HG02973 (cell line): Measurements from ENCODE around the gene AGXT.

Source experiments
- ATAC-seq: cut with Tn5 transposase; IDR thresholded peaks from one replicate; pipeline ENCODE4 v1.9.1; 2021; ENCODE audit warnings: moderate library complexity; ENCODE audit not compliant: unreplicated experiment

The AGXT gene

DNA sequence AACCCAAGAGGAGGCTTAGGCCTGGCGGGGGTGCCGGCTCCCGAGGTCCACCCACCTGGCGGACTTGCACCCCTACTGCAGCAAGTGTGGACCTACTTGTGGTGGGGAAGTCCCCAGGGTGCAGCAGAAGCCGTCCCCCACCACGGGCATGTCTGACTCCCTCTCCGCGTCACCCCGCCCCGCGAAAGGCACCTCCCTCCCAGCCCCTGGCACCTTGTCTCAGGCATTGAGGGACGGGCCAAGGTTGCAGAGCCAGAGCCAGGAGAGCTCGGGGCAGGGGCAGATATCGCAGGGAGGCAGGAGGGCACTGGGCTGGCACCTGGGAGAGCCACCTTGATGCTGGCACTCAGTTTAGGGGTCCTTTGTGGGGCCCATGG, 56.6 kb downstream of the AGXT start:
- no peak for ATAC-seq

DNA sequence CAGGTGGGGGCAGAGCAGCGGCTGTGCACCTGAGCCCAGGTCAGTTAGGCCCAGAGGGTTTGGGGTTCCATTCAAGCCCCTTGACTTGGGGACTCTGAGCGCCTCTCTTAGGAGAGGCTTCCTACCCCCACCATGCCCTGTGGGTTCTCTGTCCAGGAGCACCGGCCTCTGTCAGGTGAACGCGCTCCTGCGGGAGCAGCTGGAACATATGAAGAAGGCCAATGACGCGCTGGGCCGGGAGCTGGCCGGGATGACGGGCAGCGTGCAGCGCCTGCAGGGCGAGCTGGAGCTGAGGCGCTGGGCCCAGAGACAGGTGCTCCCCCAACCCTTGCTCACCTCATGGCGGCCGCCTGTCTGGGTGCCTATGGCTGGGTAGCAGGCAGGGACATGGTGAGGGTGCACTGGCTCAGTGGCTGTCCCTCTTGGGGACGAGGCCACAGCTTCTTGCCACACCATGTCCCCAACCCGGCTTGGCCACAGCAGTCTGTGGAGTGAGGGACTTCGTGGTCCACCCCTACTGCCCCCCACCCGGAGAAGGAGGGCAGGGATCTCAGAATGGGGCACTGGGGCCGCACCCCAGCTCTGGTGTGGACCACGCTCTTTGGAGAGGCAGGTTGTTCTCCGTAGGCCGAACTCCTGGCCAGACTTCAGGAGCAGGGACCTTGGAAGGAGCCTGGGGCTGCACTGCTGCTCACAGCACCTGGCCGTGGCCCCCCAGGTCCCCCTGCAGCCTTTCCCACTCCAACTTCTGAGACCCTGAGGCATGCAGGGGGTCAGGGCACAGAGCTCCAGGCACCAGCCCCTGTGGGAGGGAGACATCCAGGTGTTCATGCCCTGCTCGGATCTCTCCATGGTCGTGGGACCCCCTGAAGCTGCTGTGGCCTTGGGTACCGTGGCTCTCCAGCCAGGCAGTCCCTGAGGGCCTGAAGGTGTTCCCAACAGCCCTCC, 57.2 kb downstream of the AGXT start:
- no peak for ATAC-seq

DNA sequence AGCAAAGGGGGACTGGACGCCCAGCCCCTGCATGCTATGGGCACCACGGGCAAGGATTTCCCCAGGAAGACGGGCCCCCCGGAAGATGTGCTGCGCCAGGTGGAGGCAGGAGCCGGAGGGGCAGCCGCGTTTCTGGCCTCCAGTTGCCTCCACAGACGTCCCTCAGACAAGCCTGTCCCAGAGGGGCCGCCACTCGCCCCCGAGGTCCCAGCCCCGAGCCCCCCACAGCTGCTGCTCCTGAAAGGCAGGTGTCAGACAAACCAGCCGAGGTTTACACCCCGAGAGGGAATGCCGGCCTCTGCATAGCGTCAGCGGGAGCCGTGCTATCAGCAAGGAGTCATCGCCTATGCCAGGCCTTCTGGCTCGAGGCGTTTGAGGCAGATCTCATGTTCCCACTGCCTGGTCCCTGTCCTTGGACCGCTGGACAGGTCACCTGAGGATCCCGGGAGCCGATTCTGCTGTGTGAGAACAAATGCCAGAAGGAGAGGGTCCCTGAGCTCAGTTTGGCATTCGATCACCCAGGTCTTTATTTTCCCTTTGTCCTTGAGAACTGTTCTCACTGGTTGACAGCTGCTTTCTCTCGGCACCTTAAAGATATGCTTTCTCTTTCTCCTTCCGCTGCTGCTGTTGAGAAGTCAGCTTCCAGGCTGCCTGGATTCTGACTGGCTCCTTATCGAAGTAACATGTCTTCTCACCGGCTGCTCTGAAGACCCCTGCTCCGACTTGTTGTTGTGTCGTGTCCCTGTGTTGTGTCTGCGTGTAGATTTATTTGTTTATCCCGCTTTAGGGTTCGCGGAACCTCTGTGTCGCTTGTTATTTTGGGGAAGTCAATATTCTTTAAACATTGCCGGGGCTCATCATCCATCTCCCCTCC, 58.1 kb downstream of the AGXT start:
- ATAC-seq, result no peak

DNA sequence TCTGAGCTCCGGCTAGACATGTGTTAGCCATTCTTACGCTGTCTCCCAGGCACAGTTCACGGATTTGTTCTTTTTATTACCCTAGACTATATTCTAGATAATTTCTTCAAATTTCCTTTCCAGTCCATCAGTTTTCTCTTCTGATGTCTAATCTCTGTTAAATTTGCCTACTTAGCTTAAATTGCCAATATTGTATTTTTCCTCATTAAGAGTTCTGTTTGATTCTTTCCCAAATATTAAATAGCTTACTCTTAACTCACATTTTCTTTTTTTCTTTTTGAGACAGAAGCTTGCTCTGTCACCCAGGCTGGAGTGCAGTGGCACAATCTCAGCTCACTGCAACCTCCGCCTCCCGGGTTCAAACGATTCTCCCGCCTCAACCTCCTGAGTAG, 58.8 kb downstream of the AGXT start:
- no peak for ATAC-seq

DNA sequence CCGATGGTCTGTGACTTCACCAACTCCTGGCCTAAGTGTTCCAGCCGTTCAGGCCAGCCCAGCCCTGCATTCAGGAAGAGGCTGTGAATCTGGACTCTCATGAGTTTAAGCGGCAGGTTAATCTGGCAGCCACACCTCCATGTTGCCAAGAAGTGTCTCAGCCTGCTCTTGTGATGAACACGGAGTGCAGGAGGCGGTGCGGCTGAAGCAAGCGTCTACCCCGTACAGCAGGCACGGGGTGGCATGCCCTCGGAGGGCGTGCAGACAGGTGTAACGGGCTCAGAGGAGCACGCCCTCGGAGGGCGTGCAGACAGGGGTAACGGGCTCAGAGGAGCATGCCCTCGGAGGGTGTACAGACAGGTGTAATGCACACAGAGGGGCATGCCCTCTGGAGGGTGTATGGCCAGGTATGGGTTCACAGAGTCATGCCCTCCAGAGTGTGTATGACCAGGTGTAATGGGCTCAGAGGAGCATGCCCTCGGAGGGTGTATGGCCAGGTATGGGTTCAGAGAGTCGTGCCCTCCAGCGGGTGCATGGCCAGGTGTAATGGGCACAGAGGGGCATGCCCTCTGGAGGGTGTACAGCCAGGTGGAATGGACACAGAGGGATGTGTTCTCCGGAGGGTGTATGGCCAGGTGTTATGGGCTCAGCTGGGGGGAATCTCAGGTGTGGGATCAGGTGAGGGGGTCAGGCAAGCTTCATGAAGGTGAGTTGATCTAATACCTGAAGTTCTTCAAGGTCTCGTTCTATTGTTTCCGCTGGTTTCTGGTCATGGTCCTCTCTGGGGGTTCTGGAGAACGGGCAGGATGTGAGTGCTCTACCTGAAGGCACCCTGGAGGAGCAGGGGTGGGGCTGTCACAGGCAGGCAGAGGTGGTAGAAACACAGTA, 60.1 kb downstream of the AGXT start:
- no peak for ATAC-seq

DNA sequence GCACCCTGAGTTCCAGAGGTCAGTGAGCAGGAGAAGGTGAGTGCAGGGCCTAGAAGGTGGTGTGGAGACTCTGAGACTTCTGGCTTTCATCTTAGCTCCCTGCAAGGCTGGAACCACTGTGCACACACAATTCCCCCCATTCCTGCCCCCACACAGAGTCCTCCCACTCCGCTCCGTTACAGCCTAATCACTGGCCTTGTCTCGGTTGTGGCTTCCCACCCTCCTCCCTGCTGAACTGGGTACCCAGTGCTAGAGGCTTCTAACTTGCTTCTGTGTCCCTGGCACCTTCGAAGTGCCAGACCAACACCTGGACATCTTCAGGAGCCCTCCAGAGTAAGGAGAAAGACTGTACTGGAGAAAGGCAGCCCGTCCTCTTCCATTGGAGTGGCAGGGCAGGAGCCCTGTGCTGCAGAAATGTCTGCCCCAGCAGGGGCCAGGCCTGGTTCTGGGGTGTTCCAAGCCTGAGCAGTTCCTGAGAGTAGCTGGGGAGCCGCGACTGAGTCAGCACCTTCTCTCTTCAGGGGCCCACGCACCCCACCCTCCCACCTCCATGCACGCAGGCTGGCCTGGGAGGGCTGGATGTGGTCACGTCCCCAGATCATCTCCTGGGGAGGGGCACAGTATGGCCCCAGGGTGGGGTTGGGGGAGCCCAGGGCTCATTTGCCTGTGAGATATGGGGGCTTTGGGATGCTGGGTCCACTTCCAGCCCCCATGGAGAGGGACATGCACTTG, 60.9 kb downstream of the AGXT start:
- no peak for ATAC-seq
